ENCODE data around the gene CCS.
"Not testable (repeated sequence)": the region's sequence is repeated elsewhere in the genome, so short reads cannot be mapped to it uniquely, and the experiment has no call there.

CCS gene

DNA sequence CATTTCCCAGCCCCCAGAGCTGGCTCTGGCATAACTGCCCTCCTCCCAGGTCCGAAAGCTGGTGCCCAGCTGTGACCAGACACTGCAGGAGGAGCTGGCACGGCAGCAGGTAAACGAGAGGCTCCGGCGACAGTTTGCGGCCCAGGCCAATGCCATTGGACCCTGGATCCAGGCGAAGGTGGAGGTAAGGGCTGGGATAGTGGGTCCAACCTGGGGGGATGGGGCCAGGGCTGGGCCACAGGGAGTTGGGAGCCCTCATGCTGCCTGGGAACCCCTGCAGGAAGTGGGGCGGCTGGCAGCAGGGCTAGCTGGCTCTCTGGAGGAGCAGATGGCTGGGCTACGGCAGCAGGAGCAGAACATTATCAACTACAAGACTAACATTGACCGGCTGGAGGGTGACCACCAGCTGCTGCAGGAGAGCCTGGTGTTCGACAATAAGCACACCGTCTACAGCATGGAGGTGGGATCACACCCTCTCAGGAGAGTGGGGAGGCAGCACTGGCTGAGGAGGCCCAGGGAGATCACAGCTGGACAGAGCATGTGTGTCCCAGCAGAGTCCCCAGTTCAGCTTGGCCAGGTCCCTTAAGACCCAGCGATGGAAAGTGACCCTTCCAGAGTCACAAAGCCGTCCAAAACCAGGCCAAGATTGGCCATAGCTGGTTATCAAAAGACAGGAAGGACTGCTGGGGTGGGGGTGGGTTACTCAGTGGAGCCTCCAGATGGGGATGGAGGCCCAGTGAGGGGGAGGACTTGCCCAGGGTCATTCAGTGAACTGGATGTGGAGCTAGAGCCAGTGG lies 31.6 kb upstream of the CCS start:
- no peak for DNase-seq

DNA sequence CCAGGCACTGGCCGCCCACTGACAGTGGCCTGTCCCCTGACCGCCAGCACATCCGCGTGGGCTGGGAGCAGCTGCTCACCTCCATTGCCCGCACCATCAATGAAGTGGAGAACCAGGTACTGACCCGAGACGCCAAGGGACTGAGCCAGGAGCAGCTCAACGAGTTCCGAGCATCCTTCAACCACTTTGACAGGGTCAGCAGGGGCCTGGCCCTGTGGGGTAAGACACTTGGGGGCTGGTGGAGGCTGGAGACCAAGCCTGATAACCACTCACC lies 31.1 kb upstream of the CCS start:
- no peak for DNase-seq

DNA sequence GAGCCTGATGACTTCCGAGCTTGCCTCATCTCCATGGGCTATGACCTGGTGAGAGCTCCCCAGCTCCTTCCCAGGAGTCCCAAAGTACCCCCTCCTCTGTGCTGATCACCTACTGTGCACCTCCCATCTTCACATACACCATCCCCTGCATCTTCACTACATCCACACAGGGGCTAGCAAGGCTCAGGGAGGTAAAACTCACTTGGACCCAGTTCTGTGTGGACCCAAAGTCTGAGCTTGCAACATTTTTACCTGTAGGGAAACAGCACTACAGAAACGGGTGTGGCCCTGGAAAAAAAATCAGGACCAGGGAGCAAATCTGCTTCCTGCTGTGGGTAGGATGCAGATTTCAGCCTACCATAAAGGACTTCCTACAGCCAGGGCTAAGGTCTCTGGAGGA lies 30.7 kb upstream of the CCS start:
- no peak for DNase-seq

DNA sequence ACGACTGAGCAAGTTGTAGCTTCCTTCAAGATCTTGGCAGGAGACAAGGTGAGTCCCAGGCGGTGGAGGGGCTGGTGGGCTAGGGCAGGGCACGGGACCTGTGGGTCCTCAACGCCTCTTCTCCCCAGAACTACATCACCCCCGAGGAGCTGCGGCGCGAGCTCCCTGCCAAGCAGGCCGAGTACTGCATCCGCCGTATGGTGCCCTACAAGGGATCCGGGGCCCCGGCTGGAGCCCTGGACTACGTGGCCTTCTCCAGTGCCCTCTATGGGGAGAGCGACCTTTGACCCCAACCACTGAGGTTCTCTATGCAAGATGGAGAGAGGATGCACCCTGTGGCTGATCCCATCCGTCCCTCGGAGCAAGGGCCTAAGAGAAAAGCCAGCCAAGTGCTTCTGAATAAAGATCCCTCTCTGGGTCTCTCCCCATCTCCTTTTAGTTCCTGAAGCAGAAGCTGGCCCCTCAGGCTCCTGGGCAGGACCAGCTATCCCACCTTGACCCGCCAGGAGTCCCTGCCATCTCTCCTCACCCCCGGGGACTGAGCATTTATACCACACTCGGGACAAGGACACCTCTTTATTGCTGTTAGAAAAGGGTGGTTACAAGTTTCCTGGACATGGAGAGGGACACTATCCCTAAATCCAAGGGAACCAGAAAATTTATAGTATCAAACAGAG lies 29.9 kb upstream of the CCS start:
- DNase-seq = no peak

DNA sequence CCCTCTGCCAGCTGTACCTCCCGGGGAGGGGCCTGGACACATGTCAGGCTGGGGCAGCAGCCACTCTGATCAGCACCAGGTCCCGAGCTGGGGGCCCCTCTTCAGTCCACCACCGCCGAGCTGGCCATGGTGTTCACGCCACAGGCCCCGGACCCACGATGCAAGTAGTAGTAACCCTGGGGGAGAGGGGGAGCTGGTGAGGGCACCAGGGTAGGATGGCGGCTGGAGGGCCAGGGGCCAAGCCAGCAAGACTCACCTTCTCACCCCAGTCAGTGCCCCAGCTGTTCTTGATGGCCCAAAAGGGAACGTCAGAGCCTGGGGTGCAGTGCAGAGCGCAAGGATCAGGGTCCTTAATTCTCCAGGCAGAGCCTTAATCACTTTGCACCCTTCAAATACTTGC lies 29.2 kb upstream of the CCS start:
- no peak for DNase-seq

DNA sequence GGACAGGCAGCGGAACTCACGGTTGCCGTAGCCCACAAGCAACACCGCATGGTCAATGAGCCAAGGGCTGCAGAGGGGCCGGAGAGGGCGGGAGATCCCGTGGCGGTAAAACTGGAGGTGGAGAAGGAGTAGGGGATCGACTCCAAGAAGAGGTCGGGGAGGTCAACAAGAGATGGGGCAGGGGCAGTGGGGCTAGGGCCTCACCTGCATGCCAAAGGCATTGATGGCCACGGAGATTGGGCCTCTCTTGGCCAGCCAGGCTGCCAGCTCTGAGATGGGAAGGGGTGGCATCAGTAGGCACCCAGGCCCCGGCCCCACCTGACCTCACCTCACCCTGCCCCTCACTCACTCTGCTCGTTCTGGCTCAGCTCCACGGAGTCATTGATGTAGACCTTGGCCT lies 28.4 kb upstream of the CCS start:
- DNase-seq = no peak

DNA sequence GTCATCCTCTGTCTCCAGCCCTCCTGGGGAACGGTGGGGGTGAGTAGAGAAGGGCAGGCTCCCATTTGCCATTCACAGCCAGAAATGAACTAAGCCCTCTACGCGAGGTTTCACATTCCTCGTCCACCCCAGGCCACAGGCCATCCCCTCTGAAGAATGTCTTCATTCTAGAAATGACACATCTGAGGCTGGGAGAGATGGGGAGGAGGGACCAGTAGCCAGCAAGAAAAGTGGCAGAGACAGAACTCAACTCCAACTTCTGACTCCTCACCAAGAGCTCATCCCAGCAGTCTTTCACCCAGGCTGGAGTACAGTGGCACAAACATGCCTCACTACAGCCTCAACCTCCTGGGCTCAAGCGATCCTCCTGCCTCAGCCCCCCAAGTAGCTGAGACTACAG lies 28.0 kb upstream of the CCS start:
- DNase-seq = no peak

DNA sequence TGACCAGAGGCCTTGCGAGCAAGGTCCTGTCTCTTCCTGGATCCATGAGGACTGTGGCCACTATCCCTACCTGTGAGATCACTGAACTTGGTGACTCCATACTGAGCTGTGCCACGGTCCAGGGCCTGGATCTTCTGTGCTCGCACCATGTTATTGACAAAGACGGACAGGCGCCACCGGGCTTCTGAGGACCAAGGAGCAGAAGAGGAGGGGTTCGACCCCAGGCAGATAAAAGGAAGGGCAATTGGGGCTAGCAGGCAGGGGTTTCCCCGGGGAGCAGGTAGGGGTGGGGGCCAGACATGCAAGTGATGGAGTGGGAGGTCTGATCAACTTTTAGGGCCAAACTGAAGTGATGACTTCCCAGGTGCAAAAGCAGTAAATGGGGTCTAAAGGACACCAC lies 26.8 kb upstream of the CCS start:
- DNase-seq = no peak

DNA sequence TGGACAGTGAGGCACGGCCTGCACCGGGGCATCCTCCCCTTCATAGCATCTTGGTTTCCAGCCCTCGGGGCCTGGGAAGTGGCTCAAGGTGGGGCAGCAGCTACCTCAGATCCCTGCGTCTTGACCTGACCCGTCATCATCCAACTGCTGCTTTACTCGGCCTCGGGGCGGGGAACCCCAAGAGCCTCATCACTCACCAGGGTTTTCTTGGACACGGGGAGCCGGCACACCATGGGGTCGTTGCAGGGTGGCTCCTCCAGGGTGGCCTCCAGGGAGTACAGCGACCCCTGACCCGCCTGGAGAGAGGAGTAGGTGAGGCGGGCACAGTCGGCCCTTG lies 25.2 kb upstream of the CCS start:
- no peak for DNase-seq

DNA sequence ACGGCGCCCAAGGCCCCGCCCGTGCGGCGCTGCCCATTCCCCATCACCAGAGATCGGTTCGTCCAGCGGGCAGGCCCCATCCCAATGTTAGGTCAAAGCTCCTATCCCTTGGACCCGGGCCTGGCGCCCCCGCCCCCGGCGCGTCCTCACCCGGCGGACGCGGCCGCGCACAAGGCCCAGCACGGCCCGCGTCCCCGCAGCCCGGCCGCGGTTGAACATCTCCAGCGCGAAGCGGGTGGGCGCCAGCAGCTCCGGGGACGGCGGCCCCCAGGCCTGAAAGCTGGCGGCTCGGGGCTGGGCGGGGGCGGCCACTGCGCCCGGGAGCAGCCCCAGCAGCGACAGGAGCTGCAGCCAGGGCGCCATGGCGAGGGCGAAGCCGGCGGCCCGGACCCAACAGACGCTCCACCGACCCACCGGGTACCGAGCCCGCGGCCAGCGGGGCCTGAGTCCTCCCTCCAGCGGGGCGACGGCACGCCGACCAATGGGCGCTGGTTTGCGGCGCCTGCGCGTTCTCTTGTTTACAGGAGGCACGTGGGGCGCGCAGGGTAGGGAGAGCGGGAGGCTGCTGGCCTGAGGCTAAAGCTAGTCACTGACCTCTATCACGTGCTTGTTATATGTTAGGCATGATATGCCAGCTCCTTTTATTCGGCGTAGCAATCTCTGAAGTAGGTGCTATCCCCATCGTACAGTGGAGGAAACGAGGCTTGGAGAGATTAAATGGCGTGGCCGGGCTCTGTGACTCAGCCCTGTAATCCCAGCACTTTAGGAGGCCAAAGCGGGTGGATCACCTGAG lies 24.7 kb upstream of the CCS start, which contains the start of gene CTSF:
Gene CTSF, minus strand, starts transcription at position 483 of the 793 bp plus-strand sequence. Its CDS starts 120 bp downstream, at position 363.
- DNase-seq = peak; percentile 52

DNA sequence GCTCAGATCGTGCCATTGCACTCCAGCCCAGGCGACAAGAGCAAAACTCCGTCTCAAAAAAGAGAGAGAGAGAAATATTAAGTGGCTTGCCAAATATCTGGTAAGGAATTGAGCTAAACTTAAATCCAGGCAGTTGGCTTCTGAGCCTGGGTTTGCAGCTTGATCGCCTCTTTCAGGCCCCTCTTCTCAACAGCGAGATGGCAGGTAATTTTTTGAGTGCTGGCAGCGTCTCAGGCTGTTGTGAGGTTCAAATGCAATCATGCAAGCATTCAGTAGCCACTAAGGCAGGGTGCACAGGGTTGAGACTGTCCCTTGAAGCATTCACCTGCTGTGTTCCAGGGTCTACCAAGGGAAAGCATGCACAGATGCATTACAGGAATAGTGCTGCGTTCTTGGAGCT lies 23.9 kb upstream of the CCS start:
- no peak for DNase-seq

DNA sequence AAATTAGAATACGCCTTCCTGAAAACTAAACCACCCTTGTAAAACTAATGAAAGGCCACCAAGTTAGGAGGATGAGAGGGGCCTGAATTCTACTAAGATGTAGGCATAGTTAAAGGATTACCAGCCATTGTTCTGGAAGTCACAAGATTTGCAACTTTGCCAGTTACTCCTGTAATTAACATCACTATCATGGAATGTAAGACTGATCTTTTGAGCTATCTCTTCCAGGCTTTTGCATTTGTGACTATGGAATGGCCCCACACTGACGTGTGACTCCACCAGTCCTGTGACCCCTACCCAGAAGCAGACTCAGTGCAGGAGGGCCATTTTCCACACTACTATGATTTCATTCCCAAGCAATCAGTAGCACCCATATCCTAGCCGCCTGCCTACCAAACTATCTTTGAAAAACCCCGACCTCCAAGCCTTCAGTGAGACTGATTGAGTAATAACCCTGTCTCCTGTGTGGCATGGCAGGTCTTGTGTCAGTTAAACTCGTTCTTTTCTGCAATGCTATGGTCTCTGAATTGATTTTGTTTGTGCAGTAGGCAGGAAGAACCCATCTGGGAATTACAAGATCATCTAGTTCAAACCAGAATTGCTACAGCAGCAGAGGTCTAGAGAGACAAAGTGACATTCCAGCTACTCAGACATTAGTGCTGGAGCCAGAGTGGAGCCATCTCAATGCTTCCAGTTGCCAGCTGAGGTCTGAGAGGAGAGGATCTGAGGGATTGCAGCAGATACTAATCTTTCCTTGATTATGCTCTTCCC lies 22.7 kb upstream of the CCS start:
- DNase-seq = no peak

DNA sequence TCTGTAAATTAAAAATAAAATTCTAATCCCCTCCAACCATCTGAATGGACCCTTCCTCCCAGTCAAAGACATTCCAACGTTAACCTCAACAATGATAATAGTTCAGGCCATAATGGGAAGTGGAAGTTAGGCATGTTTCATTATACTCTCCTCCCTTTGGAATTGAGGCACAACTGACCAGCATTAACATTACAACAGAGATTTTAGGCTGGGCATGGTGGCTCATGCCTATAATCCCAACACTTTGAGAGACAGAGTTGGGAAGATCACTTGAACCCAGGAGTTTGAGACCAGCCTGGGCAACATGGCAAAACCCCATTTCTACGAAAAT lies 22.2 kb upstream of the CCS start:
- no peak for DNase-seq

DNA sequence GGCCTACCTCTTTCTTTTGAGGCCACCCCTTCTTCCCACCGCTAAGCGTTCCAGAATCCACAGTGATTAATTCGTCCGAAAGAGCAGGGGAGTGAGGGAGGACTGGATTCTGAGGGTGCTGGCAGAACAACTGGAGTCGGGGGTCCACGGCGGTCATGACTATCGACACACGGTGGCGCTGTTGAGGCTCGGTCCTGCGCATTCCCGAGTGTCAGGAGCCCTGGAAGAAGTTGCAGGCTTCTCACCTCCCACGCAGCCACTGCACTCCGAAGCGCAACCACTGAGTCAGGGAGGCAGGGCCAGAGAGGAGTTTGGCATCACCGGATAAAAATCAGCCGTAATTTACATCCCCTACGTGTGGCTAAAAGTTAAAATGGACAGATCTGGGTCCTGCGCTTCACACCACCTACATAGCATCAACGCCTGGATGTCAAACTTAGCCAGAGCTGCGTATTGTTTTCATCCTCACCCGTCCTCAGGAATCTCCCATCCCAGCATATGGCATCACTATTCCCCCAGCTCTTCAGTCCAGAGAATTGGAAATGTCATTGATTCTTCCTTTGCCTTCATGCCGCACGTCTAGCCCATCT lies 13.9 kb upstream of the CCS start:
- DNase-seq = peak; percentile 59

DNA sequence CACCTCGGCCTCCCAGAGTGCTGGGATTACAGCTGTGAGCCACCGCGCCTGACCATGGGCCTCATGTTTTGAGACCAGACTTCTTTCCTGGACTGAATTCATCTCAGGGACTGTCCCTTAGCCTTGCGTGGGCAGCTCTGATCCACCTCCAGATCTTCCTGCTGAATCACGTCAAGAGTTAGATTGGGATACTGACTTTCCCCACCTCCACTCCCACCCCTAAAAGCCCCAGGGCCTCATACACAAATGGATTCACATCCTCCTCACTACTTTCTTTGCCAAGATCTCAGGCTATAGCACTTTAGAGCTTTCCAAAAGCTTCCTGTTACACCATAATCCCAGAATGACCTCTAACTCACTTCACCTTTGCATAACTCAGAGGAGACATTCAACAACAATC lies 12.2 kb upstream of the CCS start:
- no peak for DNase-seq

DNA sequence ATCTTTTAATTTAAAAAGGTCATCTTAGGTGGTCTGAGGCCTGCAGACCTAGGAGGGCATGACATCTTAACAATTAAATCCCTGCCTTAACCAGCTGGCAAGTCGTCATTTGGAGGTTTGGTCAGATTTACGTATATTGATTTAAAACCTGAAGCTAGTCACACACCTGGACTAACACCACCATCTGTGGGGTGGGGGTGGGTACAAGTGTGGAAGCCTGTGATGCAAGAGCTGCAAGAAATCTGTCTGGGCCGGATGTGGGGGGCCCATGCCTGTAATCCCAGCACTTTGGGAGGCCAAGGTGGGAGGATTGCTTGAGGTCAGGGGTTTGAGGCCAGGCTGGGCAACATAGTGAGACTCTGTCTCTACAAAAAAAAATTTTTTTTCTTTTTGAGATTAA lies 11.7 kb upstream of the CCS start:
- DNase-seq = no peak

DNA sequence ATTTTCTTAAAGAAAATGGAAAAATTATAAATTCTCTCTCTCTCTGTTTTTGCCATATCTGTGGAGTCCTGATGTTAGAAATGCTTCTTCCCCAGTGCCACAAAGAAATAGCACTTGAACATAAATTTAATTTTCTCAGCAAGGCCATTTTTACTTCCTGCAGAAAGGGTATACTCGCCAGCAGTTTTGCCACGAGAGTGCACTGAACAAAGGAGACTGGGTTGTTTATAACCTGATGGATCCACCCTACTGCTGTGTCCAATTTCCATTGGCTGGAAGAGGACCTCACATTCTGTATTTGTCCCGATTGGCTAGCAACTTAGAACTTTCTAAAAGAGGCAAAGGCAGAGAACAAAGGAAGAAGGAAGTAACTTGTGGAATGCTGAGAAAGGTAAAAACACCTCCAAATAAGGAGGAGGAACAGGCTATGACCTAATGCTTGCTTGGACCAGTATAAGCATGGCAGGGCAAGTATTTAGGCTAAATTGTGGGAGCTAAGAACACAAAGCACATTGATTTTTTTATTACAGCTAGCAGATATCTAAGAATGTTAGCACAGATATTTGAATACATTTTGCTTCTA lies 10.3 kb upstream of the CCS start:
- DNase-seq = not testable (repeated sequence)

DNA sequence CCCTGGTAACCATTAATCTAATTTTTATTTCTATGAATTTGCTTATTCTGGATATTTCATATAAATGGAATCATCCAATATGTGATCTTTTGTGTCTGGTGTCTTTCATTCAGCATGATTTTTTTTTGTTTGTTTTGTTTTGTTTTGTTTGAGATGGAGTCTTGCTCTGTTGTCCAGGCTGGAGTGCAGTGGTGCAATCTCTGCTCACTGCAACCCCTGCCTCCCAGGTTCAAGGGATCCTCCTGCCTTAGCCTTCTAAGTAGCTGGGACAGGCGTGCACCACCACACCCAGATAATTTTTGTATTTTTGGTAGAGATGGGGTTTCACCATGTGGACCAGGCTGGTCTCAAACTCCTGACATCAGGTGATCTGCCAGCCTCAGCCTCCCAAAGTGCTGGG lies 7.5 kb upstream of the CCS start:
- not testable (repeated sequence) for DNase-seq

DNA sequence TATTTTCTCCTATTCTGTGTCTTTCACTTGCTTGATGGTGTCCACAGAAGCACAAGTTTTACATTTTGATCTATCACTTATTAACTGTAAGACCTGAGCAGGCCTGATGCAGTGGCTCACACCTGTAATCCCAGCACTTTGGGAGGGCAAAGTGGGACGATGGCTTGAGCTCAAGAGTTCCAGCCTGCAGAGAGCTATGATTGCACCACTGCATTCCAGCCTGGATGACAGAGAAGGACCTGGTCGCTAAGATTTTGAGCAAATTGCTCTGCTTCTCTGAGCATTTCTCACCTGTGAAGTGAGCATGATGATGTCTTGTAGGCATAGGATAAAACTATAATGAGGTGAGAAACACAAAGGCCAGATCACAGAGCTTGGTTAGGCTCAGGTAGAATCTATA lies 6.8 kb upstream of the CCS start:
- no peak for DNase-seq

DNA sequence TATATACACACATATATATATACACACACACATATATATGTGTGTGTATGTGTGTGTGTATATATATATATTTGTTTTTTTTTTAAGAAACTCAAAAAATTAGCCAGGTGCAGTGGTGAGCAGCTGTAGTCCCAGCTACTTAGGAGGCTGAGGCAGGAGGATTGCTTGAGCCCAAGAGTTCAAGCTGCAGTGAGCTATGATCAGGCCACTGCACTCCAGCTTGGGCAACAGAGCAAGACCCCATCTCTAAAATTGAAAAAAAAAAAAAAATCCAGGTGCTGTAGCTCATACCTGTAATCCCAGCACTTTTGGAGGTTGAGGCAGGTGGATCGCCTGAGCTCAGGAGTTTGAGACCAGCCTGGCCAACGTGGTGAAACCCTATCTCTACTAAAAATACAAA lies 3.7 kb upstream of the CCS start:
- DNase-seq = not testable (repeated sequence)

DNA sequence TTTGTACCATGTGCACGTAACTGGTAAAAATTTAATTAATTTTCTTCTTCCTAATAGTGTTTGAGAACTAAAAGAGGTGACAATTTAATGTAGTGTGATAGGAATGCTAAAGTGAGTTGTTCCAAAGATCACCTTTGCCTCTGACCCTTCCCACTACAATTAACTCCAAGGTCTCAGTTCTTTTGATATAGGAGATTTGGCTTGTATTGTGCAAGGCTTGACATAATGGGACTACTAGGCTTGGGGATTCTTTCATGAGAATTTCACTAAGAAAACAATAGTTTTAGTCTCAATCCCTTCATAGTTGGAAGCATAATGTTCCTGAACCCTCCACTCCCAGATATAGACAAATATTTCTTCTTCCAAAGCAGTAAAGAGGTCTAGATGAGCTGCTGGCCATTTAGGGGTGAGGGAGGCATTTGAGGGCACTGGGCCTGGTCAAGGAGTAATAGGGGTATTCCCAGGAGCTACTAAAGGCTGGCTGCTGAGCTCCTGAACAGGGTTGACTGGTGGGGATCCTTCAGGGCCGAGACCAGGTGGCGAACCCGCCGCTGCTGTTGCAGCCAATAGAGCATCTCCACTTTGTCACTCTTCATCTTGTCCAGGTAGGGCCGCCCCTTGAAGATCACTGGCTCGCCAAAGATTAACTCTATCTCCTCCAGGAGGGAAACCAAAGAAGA lies 2.8 kb upstream of the CCS start:
- DNase-seq = no peak

DNA sequence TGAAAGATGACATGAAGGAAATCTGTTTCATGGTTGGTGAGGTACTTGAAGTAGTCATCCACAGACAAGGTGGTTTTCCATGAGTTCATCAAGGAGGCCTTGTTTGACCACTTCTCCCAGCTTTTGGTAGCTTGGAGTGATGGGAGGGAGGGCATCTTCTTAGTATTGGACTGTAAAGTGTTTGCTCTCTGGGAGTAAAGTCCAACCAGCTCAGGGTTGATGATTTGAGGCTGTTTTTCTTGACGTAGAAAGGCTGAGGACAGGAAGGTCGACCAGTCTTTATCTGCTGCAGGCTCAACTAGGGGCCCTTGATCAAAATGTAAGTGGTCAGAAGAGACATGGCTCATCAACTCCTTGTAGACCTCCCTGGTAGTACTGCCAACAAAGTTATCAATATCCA lies 1.8 kb upstream of the CCS start:
- no peak for DNase-seq
